HepG2 (cell line): ENCODE data around the gene TCFL5. TPM values are rescaled to one million over a fixed set of nuclear protein-coding genes. Genes with fewer than 3 reads are reported as not detected.
A peak's percentile ranks its signal among the peaks of the same experiment; 100 is the strongest.

Experiments
- ATAC-seq: fragments of 200-7000 bp; cut with Tn5 transposase; 3 replicates; pipeline ENCODE4 v1.9.1; 2020; ENCODE audit warnings: mild to moderate bottlenecking, moderate library complexity
- BruUV-seq: library from RNA; stranded (reverse); fragments of 400-500 nt; replicated peaks from 2 replicates; lab custom pipeline; 2021; lab: Mats Ljungman, UMichigan
- CTCF ChIA-PET: fragments of 300-600 bp; formaldehyde crosslinking; extraction: SDS; loops from one replicate; lab custom pipeline; 2021; ENCODE audit warnings: low total read pairs, inconsistent platforms, low intra/inter-chr PET ratio; lab: Yijun Ruan, JAX
- POLR2A ChIA-PET: fragments of 350-600 bp; sonication (Branson Sonifier 250); formaldehyde crosslinking; loops from one replicate; lab custom pipeline; 2020; ENCODE audit warnings: antibody characterized with exemption, inconsistent platforms; lab: Yijun Ruan, JAX
- DNase-seq: peaks from one replicate; pipeline ENCODE4 v3.0.0-alpha.2; 2015; ENCODE audit warnings: low spot score
- FAIRE-seq: peaks from 3 replicates; lab custom pipeline; 2011; peaks lifted over from hg19 to GRCh38; lab: Jason Lieb, UNC
- H2AFZ ChIP-seq: one replicate; pipeline ENCODE4 v1.6.1; 2011; ENCODE audit warnings: low read length, inconsistent platforms
- H3K27ac ChIP-seq: fragments of 300-600 bp; 3 replicates; pipeline ENCODE4 v1.8.0; 2011; ENCODE audit warnings: mixed run types, mild to moderate bottlenecking, mixed read lengths, low read length, inconsistent platforms; ENCODE audit not compliant: insufficient read depth; ENCODE audit errors: extremely low read length
- H3K27me3 ChIP-seq, 2 experiments: fragments of 200-600 bp in 1 of 2; 2 replicates in 1 of 2; 3 replicates in 1 of 2; pipeline versions ENCODE4 v1.6.0 to v1.8.0; 2011; ENCODE audit warnings: low read length in 2 of 2, mild to moderate bottlenecking in 2 of 2, moderate library complexity in 2 of 2, inconsistent platforms in 1 of 2; ENCODE audit not compliant: insufficient read depth in 2 of 2, control insufficient read depth in 1 of 2
- H3K36me3 ChIP-seq, 2 experiments: fragments of 200-600 bp in 1 of 2; replicated peaks in 1 of 2; 2 replicates in 1 of 2; 3 replicates in 1 of 2; pipeline versions ENCODE4 v1.5.1 to v1.8.0; 2011; ENCODE audit warnings: low read length in 2 of 2, inconsistent platforms in 1 of 2; ENCODE audit not compliant: insufficient read depth in 2 of 2, control insufficient read depth in 1 of 2
- H3K4me1 ChIP-seq: 2 replicates; pipeline ENCODE4 v1.5.1; 2012; ENCODE audit warnings: low read length, inconsistent platforms; ENCODE audit not compliant: insufficient read depth
- H3K4me2 ChIP-seq: 2 replicates; pipeline ENCODE4 v1.6.0; 2011; ENCODE audit warnings: low read depth, low read length, inconsistent platforms
- H3K4me3 ChIP-seq, 3 experiments: fragments of 200-600 bp in 1 of 3; sonication (generic), shearing (Covaris generic) in 1 of 3; replicated peaks in 1 of 3; 2 replicates each; pipeline ENCODE4 v1.5.1; 2011 to 2016; ENCODE audit warnings: low read length in 3 of 3, inconsistent platforms in 2 of 3, low read depth in 2 of 3, mild to moderate bottlenecking in 2 of 3, control low read depth in 1 of 3, mixed read lengths in 1 of 3; ENCODE audit not compliant: insufficient read depth in 1 of 3
- H3K79me2 ChIP-seq: one replicate; pipeline ENCODE4 v1.6.1; 2011; ENCODE audit warnings: low read length, inconsistent platforms; ENCODE audit not compliant: insufficient read depth
- H3K9ac ChIP-seq: 2 replicates; pipeline ENCODE4 v1.6.0; 2011; ENCODE audit warnings: mild to moderate bottlenecking, low read depth, low read length, inconsistent platforms; ENCODE audit not compliant: insufficient read depth
- H3K9me3 ChIP-seq: 2 replicates; pipeline ENCODE4 v1.5.1; 2012; ENCODE audit warnings: mild to moderate bottlenecking, low read length
- H4K20me1 ChIP-seq: 2 replicates; pipeline ENCODE4 v1.6.0; 2011; ENCODE audit warnings: inconsistent platforms, mild to moderate bottlenecking, low read length, moderate library complexity; ENCODE audit not compliant: insufficient read depth
- GTF3A ChIP-seq: sonication (generic); formaldehyde crosslinking; conservative IDR thresholded peaks from 2 replicates; pipeline ENCODE4 v1.4.0; 2020; ENCODE audit warnings: mild to moderate bottlenecking, missing genetic modification reagents
- ISX ChIP-seq: sonication (generic); formaldehyde crosslinking; conservative IDR thresholded peaks from 2 replicates; pipeline ENCODE4 v1.5.0; 2020; ENCODE audit warnings: missing genetic modification reagents
- SALL2 ChIP-seq: sonication (generic); formaldehyde crosslinking; IDR thresholded peaks from 2 replicates; pipeline ENCODE4 v1.8.1; 2023; ENCODE audit warnings: mild to moderate bottlenecking, missing genetic modification reagents, inconsistent platforms
- SOX5 ChIP-seq: IDR thresholded peaks from 2 replicates; pipeline ENCODE4 v1.6.1; 2016; ENCODE audit warnings: borderline replicate concordance
- TRIM24 ChIP-seq: sonication (generic); formaldehyde crosslinking; IDR thresholded peaks from 2 replicates; pipeline ENCODE4 v1.8.0; 2022; ENCODE audit warnings: mild to moderate bottlenecking, missing genetic modification reagents
- ZNF234 ChIP-seq: sonication (generic); formaldehyde crosslinking; conservative IDR thresholded peaks from 2 replicates; pipeline ENCODE4 v1.5.1; 2020; ENCODE audit warnings: mild to moderate bottlenecking, missing genetic modification reagents
- ZNF761 ChIP-seq: sonication (generic); formaldehyde crosslinking; conservative IDR thresholded peaks from 2 replicates; pipeline ENCODE4 v1.4.0; 2020; ENCODE audit warnings: mild to moderate bottlenecking, missing genetic modification reagents
- ZNF790 ChIP-seq: sonication (generic); formaldehyde crosslinking; IDR thresholded peaks from 2 replicates; pipeline ENCODE4 v1.8.0; 2022; ENCODE audit warnings: missing genetic modification reagents, mild to moderate bottlenecking, borderline replicate concordance
- WGBS: methylation state at CpG from one replicate; pipeline ENCODE4 v1.1.6; 2017; ENCODE audit warnings: low lambda C conversion rate; 5-methylcytosine and 5-hydroxymethylcytosine counted together
- in situ Hi-C: cut with HindIII; loops from 2 replicates; pipeline ENCODE4 v1.10.0; 2017; ENCODE audit warnings: low pct_unique_long_range_greater_than_20kb; ENCODE audit not compliant: extremely low pct_ligation_motif_present
- intact Hi-C: fragments of 100-400 bp; cut with micrococcal nuclease; formaldehyde crosslinking; loops from one replicate; pipeline ENCODE4 v1.10.0; 2022; ENCODE audit not compliant: unreplicated experiment
- polyA plus RNA-seq, 8 experiments: library from polyadenylated mRNA; depleted of rRNA in 3 of 8; stranded (reverse) in 7 of 8; unstranded in 1 of 8; fragments of >200 nt; fragmentation: Illumina TruSeq in 4 of 8; extraction: Trizol in 4 of 8; gene quantifications; 2 replicates each; pipeline versions ENCODE4 v1.2.1 to v1.2.3, GENCODE V29; 2011 to 2016; ENCODE audit warnings: low read depth in 4 of 8, missing spikeins in 1 of 8, mixed read lengths in 1 of 8; ENCODE audit not compliant: insufficient read depth in 1 of 8
- total RNA-seq, 5 experiments: library from RNA; depleted of rRNA; stranded (reverse); fragments of >200 nt; fragmentation: Illumina TruSeq; extraction: Trizol; gene quantifications; 2 replicates each; pipeline ENCODE4 v1.2.3, GENCODE V29; 2016; ENCODE audit warnings: low read depth in 1 of 5
- TF ChIP-seq, protein P1 (sequence below): sonication (generic); formaldehyde crosslinking; IDR thresholded peaks from 2 replicates; pipeline ENCODE4 v1.4.0; 2020; ENCODE audit warnings: missing genetic modification reagents
- TF ChIP-seq, protein P2 (sequence below): sonication (generic); formaldehyde crosslinking; IDR thresholded peaks from 2 replicates; pipeline ENCODE4 v1.8.0; 2022; ENCODE audit warnings: low read depth, missing genetic modification reagents
- TF ChIP-seq, protein P3 (sequence below): IDR thresholded peaks from 2 replicates; pipeline ENCODE4 v1.6.1; 2016; ENCODE audit warnings: missing compliant biosample characterization, missing genetic modification reagents, borderline replicate concordance
- TF ChIP-seq, protein P4 (sequence below): sonication (generic); formaldehyde crosslinking; IDR thresholded peaks from 2 replicates; pipeline ENCODE4 v1.9.0; 2022; ENCODE audit warnings: missing genetic modification reagents, mild to moderate bottlenecking, borderline replicate concordance

Gene TCFL5
- total and polyA plus RNA-seq, 2 of the 13 experiments (the other 11 are each of a cell fraction or from before 2014, with no cell fraction given): 14.8 to 20.0 TPM

DNA sequence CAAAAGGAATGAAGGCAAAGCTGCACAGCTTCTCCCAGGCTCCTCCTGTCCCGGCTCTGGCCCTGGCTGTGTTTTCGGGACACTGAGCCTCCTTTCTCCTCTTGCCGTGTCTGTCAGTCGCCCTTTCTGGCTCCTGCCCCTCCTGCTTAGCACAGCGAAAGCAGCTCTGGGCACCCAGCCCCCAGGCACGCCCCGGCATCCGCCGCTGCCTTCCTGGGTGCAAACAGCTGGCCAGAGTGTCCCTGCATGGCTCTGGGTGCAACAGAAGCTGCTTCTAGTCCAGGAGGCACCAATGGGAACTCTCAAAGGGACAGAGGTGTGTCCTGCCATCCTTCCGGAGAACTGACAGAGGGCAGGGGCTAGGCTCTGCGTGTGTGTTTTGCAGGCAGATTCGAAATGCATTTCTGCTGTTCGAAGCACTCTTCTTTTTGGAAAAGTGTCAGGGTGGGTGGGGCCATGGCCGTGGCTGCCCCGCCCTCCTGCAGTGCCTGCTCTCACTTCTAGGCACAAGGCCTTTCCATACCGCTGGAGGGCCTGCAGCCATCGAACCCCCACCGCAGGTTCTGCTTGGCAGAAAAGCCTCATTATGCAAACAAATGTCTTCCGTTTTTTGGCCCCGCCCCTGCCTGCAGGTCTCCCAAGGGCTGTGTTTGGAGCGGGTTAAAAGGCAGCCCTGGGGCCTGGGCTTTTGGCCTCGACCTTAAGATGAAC lies 29.3 kb downstream of the TCFL5 start:
- no peaks in the 10 kb centered on the region for H3K79me2 ChIP-seq
- CTCF ChIA-PET: no interaction called here
- POLR2A ChIA-PET: interaction anchor here (1.0 to 3.2 kb wide), 7 partner anchors 8 to 122 kb away, joined by 3 to 22 read pairs (median 5); partner anchors contain the start of gene TCFL5
- peak; percentile 52 for FAIRE-seq
- no peaks in the 10 kb centered on the region for H3K9me3 ChIP-seq
- no peak overlapping the region for H3K27ac ChIP-seq
- WGBS: 75% methylated on average over 21 of the region's 22 CpGs
- H4K20me1 ChIP-seq: no peaks in the 10 kb centered on the region
- H3K9ac ChIP-seq: no peak overlapping the region
- in situ Hi-C loops: no loop called here
- peak overlapping the region in 1 of 3 experiments; percentile 8; a peak in 1 of 6 replicates for H3K4me3 ChIP-seq
- no peak overlapping the region for H2AFZ ChIP-seq
- intact Hi-C loops: no loop called here
- H3K4me2 ChIP-seq: peak overlapping the region; percentile 33
- no peaks in the 10 kb centered on the region for H3K27me3 ChIP-seq
- peak; percentile 23 for ATAC-seq
- H3K36me3 ChIP-seq: peaks cover 14 to 21% of the 10 kb centered on the region in 2 experiments; a peak in 4 of 5 replicates
- peaks cover 23% of the 10 kb centered on the region for H3K4me1 ChIP-seq
- no peak for DNase-seq
- BruUV-seq: no TSS peak
- TF ChIP-seq GTF3A (CRISPR knock-in tag) (no peak), SOX5 (no peak), ZNF234 (no peak), TRIM24 (CRISPR knock-in tag) (no peak), ISX (CRISPR knock-in tag) (no peak), ZNF790 (0 out of 2 replicates have a peak, but pooled peaks have one; percentile 37), SALL2 (CRISPR knock-in tag) (no peak), ZNF761 (no peak)
- TF ChIP-seq, protein P1, sequence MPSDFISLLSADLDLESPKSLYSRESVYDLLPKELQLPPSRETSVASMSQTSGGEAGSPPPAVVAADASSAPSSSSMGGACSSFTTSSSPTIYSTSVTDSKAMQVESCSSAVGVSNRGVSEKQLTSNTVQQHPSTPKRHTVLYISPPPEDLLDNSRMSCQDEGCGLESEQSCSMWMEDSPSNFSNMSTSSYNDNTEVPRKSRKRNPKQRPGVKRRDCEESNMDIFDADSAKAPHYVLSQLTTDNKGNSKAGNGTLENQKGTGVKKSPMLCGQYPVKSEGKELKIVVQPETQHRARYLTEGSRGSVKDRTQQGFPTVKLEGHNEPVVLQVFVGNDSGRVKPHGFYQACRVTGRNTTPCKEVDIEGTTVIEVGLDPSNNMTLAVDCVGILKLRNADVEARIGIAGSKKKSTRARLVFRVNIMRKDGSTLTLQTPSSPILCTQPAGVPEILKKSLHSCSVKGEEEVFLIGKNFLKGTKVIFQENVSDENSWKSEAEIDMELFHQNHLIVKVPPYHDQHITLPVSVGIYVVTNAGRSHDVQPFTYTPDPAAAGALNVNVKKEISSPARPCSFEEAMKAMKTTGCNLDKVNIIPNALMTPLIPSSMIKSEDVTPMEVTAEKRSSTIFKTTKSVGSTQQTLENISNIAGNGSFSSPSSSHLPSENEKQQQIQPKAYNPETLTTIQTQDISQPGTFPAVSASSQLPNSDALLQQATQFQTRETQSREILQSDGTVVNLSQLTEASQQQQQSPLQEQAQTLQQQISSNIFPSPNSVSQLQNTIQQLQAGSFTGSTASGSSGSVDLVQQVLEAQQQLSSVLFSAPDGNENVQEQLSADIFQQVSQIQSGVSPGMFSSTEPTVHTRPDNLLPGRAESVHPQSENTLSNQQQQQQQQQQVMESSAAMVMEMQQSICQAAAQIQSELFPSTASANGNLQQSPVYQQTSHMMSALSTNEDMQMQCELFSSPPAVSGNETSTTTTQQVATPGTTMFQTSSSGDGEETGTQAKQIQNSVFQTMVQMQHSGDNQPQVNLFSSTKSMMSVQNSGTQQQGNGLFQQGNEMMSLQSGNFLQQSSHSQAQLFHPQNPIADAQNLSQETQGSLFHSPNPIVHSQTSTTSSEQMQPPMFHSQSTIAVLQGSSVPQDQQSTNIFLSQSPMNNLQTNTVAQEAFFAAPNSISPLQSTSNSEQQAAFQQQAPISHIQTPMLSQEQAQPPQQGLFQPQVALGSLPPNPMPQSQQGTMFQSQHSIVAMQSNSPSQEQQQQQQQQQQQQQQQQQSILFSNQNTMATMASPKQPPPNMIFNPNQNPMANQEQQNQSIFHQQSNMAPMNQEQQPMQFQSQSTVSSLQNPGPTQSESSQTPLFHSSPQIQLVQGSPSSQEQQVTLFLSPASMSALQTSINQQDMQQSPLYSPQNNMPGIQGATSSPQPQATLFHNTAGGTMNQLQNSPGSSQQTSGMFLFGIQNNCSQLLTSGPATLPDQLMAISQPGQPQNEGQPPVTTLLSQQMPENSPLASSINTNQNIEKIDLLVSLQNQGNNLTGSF (CRISPR knock-in tag): peak; percentile 18; the same call in 1 of the 2 replicates
- TF ChIP-seq, protein P2, sequence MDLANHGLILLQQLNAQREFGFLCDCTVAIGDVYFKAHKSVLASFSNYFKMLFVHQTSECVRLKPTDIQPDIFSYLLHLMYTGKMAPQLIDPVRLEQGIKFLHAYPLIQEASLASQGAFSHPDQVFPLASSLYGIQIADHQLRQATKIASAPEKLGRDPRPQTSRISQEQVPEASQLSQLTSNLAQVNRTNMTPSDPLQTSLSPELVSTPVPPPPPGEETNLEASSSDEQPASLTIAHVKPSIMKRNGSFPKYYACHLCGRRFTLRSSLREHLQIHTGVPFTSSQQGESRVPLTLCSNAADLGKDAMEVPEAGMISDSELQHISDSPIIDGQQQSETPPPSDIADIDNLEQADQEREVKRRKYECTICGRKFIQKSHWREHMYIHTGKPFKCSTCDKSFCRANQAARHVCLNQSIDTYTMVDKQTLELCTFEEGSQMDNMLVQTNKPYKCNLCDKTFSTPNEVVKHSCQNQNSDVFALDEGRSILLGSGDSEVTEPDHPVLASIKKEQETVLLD (CRISPR knock-in tag): 0 out of 2 replicates have a peak, but pooled peaks have one; percentile 34
- TF ChIP-seq, protein P3, sequence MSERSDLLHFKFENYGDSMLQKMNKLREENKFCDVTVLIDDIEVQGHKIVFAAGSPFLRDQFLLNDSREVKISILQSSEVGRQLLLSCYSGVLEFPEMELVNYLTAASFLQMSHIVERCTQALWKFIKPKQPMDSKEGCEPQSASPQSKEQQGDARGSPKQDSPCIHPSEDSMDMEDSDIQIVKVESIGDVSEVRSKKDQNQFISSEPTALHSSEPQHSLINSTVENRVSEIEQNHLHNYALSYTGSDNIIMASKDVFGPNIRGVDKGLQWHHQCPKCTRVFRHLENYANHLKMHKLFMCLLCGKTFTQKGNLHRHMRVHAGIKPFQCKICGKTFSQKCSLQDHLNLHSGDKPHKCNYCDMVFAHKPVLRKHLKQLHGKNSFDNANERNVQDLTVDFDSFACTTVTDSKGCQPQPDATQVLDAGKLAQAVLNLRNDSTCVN (CRISPR knock-in tag): no peak
- TF ChIP-seq, protein P4, sequence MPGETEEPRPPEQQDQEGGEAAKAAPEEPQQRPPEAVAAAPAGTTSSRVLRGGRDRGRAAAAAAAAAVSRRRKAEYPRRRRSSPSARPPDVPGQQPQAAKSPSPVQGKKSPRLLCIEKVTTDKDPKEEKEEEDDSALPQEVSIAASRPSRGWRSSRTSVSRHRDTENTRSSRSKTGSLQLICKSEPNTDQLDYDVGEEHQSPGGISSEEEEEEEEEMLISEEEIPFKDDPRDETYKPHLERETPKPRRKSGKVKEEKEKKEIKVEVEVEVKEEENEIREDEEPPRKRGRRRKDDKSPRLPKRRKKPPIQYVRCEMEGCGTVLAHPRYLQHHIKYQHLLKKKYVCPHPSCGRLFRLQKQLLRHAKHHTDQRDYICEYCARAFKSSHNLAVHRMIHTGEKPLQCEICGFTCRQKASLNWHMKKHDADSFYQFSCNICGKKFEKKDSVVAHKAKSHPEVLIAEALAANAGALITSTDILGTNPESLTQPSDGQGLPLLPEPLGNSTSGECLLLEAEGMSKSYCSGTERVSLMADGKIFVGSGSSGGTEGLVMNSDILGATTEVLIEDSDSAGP (CRISPR knock-in tag): peak; percentile 77; the same call in 1 of the 2 replicates
